WI38 (cell line): ENCODE data around the gene SHISA4.
A peak's percentile ranks its signal among the peaks of the same experiment; 100 is the strongest.

ENCODE experiments used
- H3K4me3 ChIP-seq: 2 replicates; pipeline ENCODE4 v1.5.1; 2011; ENCODE audit warnings: low read depth, mild to moderate bottlenecking, control low read depth, low read length
- TF ChIP-seq, protein P1 (sequence below): IDR thresholded peaks from 2 replicates; pipeline ENCODE4 v1.5.1; 2012; ENCODE audit warnings: low read depth, mild to moderate bottlenecking, control low read depth, low read length

Gene SHISA4

GRCh38 chr1:201894343-201895119 lies 5.8 kb downstream of the SHISA4 start:
- TF ChIP-seq, protein P1, sequence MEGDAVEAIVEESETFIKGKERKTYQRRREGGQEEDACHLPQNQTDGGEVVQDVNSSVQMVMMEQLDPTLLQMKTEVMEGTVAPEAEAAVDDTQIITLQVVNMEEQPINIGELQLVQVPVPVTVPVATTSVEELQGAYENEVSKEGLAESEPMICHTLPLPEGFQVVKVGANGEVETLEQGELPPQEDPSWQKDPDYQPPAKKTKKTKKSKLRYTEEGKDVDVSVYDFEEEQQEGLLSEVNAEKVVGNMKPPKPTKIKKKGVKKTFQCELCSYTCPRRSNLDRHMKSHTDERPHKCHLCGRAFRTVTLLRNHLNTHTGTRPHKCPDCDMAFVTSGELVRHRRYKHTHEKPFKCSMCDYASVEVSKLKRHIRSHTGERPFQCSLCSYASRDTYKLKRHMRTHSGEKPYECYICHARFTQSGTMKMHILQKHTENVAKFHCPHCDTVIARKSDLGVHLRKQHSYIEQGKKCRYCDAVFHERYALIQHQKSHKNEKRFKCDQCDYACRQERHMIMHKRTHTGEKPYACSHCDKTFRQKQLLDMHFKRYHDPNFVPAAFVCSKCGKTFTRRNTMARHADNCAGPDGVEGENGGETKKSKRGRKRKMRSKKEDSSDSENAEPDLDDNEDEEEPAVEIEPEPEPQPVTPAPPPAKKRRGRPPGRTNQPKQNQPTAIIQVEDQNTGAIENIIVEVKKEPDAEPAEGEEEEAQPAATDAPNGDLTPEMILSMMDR = no peak
- no peak overlapping the region for H3K4me3 ChIP-seq

- TF ChIP-seq, protein P1 = no peak
These were observed 6.5 kb downstream of the SHISA4 start for GRCh38 chr1:201895120-201895665.

DNA sequence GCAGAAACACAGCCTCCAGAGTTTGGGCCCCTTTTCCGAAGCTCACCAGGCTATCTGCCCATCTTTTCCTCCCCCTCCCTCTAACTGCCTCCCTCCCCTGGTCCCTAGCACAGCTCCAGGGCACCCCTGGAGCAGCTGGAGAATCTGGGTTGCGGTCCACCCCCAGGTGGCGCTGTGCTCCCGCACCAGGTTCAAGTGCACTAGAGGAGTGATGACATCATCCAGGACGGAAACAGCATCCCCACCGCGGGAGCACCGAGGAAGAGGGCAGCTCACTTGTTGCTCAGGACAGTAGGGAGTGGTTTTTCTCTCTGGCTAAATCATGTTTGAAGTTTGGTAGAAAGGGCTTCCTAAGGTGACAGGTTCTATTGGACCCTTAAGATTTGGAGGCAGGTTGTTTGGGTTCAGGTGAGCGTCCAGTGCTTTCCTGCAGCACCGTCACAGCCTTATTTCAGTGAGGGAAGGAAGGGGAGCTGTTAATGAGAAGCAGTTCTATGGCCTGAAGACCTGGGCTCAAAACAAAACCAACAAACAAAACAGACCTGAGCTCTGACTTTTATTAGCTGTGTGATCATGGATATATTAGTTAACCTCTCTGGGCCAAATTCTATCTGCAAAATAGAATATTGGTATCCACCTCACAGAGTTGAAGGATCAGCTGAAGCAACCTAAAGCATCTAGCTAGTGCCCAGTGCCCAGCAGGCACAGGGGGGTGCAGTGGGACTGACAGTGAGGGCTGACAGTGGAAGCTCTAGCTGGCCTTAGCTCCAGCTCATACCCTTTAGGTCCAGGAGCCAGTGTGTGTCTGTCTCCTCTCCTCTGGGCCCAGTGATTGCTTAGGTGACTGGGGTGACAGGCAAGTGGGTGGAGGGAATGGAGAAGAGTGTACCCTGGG lies 7.5 kb downstream of the SHISA4 start:
- TF ChIP-seq, protein P1 = peak; percentile 90
- H3K4me3 ChIP-seq = no peak overlapping the region

More at GRCh38 chr1:201895120-201895665, 6.5 kb downstream of the SHISA4 start:
- no peak overlapping the region for H3K4me3 ChIP-seq

- TF ChIP-seq, protein P1 = no peak
- H3K4me3 ChIP-seq = no peak overlapping the region
These were observed 8.3 kb downstream of the SHISA4 start for GRCh38 chr1:201896951-201897391.

DNA sequence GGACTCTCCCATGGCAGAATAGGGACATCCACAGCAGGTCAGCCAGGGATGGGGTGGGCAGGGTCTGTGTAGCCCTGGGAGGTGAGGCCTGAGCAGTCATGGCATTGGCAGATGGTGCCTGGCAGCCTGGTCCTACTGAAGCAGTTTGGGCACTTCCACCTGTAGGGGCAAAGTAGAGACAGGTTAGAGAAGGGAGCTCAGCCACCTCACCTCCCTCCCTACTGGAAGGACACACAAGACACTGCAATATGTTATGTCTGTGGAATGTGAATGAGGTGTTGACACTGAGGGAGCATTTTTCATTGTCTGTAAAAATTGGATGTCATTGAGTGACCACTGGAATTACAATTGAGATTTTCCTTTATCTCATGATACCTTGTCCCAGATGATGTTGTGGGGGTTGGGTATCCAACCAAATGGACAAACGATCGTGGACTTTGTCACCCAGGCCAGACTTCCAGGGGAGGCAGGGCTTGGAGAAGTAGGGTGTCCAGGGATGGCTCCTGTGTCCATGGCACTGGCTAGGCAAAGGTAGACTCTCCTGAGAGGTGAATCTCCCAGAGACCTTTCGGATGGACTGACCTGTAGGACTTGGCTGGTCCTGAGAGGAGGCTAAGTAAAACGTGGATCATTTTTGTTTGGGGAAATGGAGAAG lies 9.7 kb downstream of the SHISA4 start:
- no peak overlapping the region for H3K4me3 ChIP-seq
- TF ChIP-seq, protein P1 = no peak

- H3K4me3 ChIP-seq = no peak overlapping the region
- TF ChIP-seq, protein P1 = no peak
These were observed 10.3 kb downstream of the SHISA4 start for GRCh38 chr1:201898992-201899391.
